Measurements from ENCODE around the gene COL24A1. TPM values are rescaled to one million over a fixed set of nuclear protein-coding genes. Genes with fewer than 3 reads are reported as not detected.
"Not testable (repeated sequence)": the region's sequence is repeated elsewhere in the genome, so short reads cannot be mapped to it uniquely, and the experiment has no call there.

COL24A1 gene
- total RNA-seq, 1 donor from 2014 or later, result not detected

- Mint-ChIP-seq H3K9me3 (no peaks in the 10 kb centered on the region), H3K27me3 (ENCODE audit: low read depth) (no peaks in the 10 kb centered on the region), H3K27ac (no peak overlapping the region), H3K4me1 (ENCODE audit: low read depth) (no peaks in the 10 kb centered on the region), H3K36me3 (ENCODE audit: low read depth) (no peaks in the 10 kb centered on the region), H3K4me3 (ENCODE audit: low read depth) (no peak overlapping the region)
- intact Hi-C loops (cut with micrococcal nuclease), result no loop called here
- DNase-seq (ENCODE audit: low spot score), result no peak
These were observed 291.4 kb downstream of the COL24A1 start for GRCh38 chr1:85865213-85865612.

DNA sequence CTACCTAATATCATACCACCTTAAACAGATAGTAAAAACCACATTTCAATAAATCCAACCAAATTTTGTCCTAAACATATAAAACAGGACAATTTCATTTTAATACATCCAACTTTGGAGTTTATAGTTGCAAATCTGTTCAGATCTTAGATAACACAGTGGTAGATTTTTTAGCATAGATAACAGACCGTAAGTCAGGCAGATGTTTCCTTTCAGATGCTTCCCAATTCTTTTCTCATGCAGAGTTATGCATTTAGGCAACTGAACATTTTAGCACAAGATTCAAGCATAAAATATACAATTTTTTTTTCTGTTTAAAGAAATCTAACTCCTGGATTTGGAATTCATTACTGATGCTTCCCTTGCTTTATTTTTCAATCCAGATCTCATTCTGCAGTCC lies 291.8 kb downstream of the COL24A1 start:
- DNase-seq (ENCODE audit: low spot score), result no peak
- H3K27me3 Mint-ChIP-seq (ENCODE audit: low read depth), result no peaks in the 10 kb centered on the region
- no peaks in the 10 kb centered on the region for H3K9me3 Mint-ChIP-seq
- no peak overlapping the region for H3K4me3 Mint-ChIP-seq (ENCODE audit: low read depth)
- no peaks in the 10 kb centered on the region for H3K4me1 Mint-ChIP-seq (ENCODE audit: low read depth)
- intact Hi-C loops (cut with micrococcal nuclease), result no loop called here
- H3K27ac Mint-ChIP-seq, result no peak overlapping the region
- H3K36me3 Mint-ChIP-seq (ENCODE audit: low read depth), result no peaks in the 10 kb centered on the region

GRCh38 chr1:85863639-85864038 lies 292.9 kb downstream of the COL24A1 start:
- H3K36me3 Mint-ChIP-seq (ENCODE audit: low read depth); H3K27me3 Mint-ChIP-seq (ENCODE audit: low read depth); DNase-seq (ENCODE audit: low spot score); H3K9me3 Mint-ChIP-seq; H3K27ac Mint-ChIP-seq; H3K4me3 Mint-ChIP-seq (ENCODE audit: low read depth); H3K4me1 Mint-ChIP-seq (ENCODE audit: low read depth); intact Hi-C loops (cut with micrococcal nuclease): not testable (repeated sequence)

GRCh38 chr1:85862456-85862855 lies 294.1 kb downstream of the COL24A1 start:
- Mint-ChIP-seq H3K4me1 (ENCODE audit: low read depth) (no peaks in the 10 kb centered on the region), H3K27ac (no peak overlapping the region), H3K36me3 (ENCODE audit: low read depth) (no peaks in the 10 kb centered on the region), H3K4me3 (ENCODE audit: low read depth) (no peak overlapping the region), H3K9me3 (no peaks in the 10 kb centered on the region), H3K27me3 (ENCODE audit: low read depth) (no peaks in the 10 kb centered on the region)
- no peak for DNase-seq (ENCODE audit: low spot score)
- intact Hi-C loops (cut with micrococcal nuclease), result no loop called here

DNA sequence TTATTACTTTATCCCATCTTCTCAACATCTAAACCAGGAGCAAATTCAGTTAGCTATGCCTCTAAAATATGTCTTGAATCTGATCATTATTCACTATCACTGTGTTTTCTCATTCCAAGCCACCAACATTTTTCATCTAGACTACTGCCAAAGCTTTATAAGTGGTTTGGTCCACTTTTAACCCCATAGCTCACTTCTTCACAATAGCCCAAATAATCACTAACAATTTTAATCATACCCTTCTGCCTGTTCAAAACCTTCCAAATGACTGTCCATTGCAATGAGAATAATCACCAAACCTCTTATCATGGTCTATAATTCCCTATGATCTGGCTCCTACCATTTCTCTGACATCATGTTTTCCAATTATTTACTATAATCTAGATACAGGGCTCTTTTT lies 298.6 kb downstream of the COL24A1 start:
- intact Hi-C loops (cut with micrococcal nuclease), result no loop called here
- no peak for DNase-seq (ENCODE audit: low spot score)
- H3K27me3 Mint-ChIP-seq (ENCODE audit: low read depth), result no peaks in the 10 kb centered on the region
- H3K27ac Mint-ChIP-seq, result no peak overlapping the region
- no peaks in the 10 kb centered on the region for H3K4me1 Mint-ChIP-seq (ENCODE audit: low read depth)
- H3K9me3 Mint-ChIP-seq, result no peaks in the 10 kb centered on the region
- no peaks in the 10 kb centered on the region for H3K36me3 Mint-ChIP-seq (ENCODE audit: low read depth)
- H3K4me3 Mint-ChIP-seq (ENCODE audit: low read depth), result no peak overlapping the region

GRCh38 chr1:85850238-85850637 lies 306.3 kb downstream of the COL24A1 start:
- intact Hi-C loops (cut with micrococcal nuclease), result no loop called here
- H3K4me1 Mint-ChIP-seq (ENCODE audit: low read depth), result no peaks in the 10 kb centered on the region

DNA sequence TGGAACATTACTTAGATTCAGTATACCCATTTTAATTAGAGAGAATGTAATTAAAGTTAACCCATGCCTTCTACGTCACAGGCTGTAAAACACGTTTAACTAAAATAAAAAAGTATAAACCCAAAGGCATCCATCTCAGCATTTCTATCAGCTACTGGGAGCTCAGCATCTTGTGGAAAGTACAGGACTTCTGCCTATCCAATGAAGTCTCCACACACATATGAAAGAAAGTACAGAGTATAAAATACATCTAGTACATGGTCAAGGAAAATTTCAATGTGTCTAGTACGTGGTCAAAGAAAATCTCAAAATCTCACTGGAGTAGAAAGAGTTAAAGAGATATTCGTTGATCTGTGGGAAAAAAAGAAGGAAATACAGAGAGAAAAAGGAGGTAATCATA lies 306.9 kb downstream of the COL24A1 start:
- no peaks in the 10 kb centered on the region for H3K4me1 Mint-ChIP-seq (ENCODE audit: low read depth)
- no peak for DNase-seq (ENCODE audit: low spot score)
- no peaks in the 10 kb centered on the region for H3K36me3 Mint-ChIP-seq (ENCODE audit: low read depth)
- no peak overlapping the region for H3K27ac Mint-ChIP-seq
- H3K27me3 Mint-ChIP-seq (ENCODE audit: low read depth), result no peaks in the 10 kb centered on the region
- H3K9me3 Mint-ChIP-seq, result no peaks in the 10 kb centered on the region
- intact Hi-C loops (cut with micrococcal nuclease), result no loop called here
- H3K4me3 Mint-ChIP-seq (ENCODE audit: low read depth), result no peak overlapping the region

More at GRCh38 chr1:85850238-85850637, 306.3 kb downstream of the COL24A1 start:
- no peak overlapping the region for H3K27ac Mint-ChIP-seq
- no peaks in the 10 kb centered on the region for H3K36me3 Mint-ChIP-seq (ENCODE audit: low read depth)
- H3K9me3 Mint-ChIP-seq, result no peaks in the 10 kb centered on the region
- no peak for DNase-seq (ENCODE audit: low spot score)
- H3K27me3 Mint-ChIP-seq (ENCODE audit: low read depth), result no peaks in the 10 kb centered on the region
- H3K4me3 Mint-ChIP-seq (ENCODE audit: low read depth), result no peak overlapping the region

- intact Hi-C loops (cut with micrococcal nuclease), result no loop called here
- H3K27ac Mint-ChIP-seq, result no peak overlapping the region
- H3K4me1 Mint-ChIP-seq (ENCODE audit: low read depth), result no peaks in the 10 kb centered on the region
- H3K27me3 Mint-ChIP-seq (ENCODE audit: low read depth), result no peaks in the 10 kb centered on the region
- H3K36me3 Mint-ChIP-seq (ENCODE audit: low read depth), result no peaks in the 10 kb centered on the region
- no peaks in the 10 kb centered on the region for H3K9me3 Mint-ChIP-seq
- no peak for DNase-seq (ENCODE audit: low spot score)
- no peak overlapping the region for H3K4me3 Mint-ChIP-seq (ENCODE audit: low read depth)
These were observed 309.2 kb downstream of the COL24A1 start for GRCh38 chr1:85847356-85847755.

DNA sequence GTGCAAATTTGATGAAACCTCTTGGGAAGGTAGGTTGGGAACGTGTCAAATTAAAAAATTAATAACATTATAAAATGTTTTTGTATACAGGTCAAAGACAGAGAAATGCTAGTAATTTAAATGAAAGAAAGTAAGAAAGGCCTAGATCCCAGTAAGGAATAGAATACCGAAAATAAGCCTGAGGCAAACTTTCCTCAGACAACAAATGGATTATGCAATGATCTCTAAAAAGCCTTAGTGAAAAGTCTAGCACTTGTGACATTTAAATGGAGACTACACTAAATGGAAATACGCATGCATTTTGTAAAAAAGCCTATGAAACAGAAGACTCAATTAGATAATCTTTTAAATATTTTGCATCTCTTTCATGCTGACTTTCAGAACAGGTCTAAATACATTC lies 309.9 kb downstream of the COL24A1 start:
- Mint-ChIP-seq H3K4me3 (ENCODE audit: low read depth) (no peak overlapping the region), H3K36me3 (ENCODE audit: low read depth) (no peaks in the 10 kb centered on the region), H3K27me3 (ENCODE audit: low read depth) (no peaks in the 10 kb centered on the region), H3K27ac (no peak overlapping the region), H3K4me1 (ENCODE audit: low read depth) (no peaks in the 10 kb centered on the region), H3K9me3 (no peaks in the 10 kb centered on the region)
- intact Hi-C loops (cut with micrococcal nuclease), result no loop called here
- no peak for DNase-seq (ENCODE audit: low spot score)

GRCh38 chr1:85839459-85839858 lies 317.1 kb downstream of the COL24A1 start:
- no peaks in the 10 kb centered on the region for H3K36me3 Mint-ChIP-seq (ENCODE audit: low read depth)
- H3K4me3 Mint-ChIP-seq (ENCODE audit: low read depth), result no peak overlapping the region
- intact Hi-C loops (cut with micrococcal nuclease), result no loop called here
- DNase-seq (ENCODE audit: low spot score), result no peak
- no peak overlapping the region for H3K27ac Mint-ChIP-seq
- no peaks in the 10 kb centered on the region for H3K27me3 Mint-ChIP-seq (ENCODE audit: low read depth)
- H3K9me3 Mint-ChIP-seq, result no peaks in the 10 kb centered on the region
- H3K4me1 Mint-ChIP-seq (ENCODE audit: low read depth), result no peaks in the 10 kb centered on the region

GRCh38 chr1:85838238-85838637 lies 318.3 kb downstream of the COL24A1 start:
- Mint-ChIP-seq H3K36me3 (ENCODE audit: low read depth) (no peaks in the 10 kb centered on the region), H3K4me1 (ENCODE audit: low read depth) (no peaks in the 10 kb centered on the region), H3K4me3 (ENCODE audit: low read depth) (no peak overlapping the region), H3K27ac (no peak overlapping the region), H3K9me3 (no peaks in the 10 kb centered on the region), H3K27me3 (ENCODE audit: low read depth) (no peaks in the 10 kb centered on the region)
- intact Hi-C loops (cut with micrococcal nuclease), result no loop called here
- no peak for DNase-seq (ENCODE audit: low spot score)

DNA sequence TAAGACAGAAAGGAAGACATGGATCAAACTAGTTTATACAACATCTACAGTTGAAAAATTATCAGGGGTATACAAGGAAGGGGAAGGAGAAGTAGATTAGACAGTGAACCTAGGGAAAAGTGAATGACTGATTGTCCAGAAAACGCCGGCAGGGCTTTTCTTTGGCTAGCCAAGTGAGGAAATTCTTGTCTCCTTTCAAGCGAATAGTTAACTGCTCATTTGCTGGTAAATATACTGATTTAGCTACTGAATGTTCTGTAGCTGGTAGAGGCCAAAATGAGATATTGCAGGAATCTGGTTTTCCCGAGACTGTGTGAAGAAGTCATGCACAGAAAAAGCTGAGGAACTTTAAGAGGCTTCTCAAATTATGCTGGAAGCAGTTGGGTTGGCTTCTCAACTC lies 319.8 kb downstream of the COL24A1 start:
- Mint-ChIP-seq H3K4me3 (ENCODE audit: low read depth) (no peak overlapping the region), H3K9me3 (peaks cover under 1% of the 10 kb centered on the region), H3K4me1 (ENCODE audit: low read depth) (no peaks in the 10 kb centered on the region), H3K27me3 (ENCODE audit: low read depth) (no peaks in the 10 kb centered on the region), H3K27ac (no peak overlapping the region), H3K36me3 (ENCODE audit: low read depth) (no peaks in the 10 kb centered on the region)
- DNase-seq (ENCODE audit: low spot score), result no peak
- intact Hi-C loops (cut with micrococcal nuclease), result no loop called here

DNA sequence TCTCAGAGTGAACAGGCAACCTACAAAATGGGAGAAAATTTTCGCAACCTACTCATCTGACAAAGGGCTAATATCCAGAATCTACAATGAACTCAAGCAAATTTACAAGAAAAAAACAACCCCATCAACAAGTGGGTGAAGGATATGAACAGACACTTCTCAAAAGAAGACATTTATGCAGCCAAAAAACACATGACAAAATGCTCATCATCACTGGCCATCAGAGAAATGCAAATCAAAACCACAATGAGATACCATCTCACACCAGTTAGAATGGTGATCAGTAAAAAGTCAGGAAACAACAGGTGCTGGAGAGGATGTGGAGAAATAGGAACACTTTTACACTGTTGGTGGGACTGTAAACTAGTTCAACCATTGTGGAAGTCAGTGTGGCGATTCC lies 323.4 kb downstream of the COL24A1 start:
- DNase-seq (ENCODE audit: low spot score); H3K4me3 Mint-ChIP-seq (ENCODE audit: low read depth); H3K36me3 Mint-ChIP-seq (ENCODE audit: low read depth); H3K27me3 Mint-ChIP-seq (ENCODE audit: low read depth); H3K4me1 Mint-ChIP-seq (ENCODE audit: low read depth); H3K9me3 Mint-ChIP-seq; intact Hi-C loops (cut with micrococcal nuclease); H3K27ac Mint-ChIP-seq: not testable (repeated sequence)

- intact Hi-C loops (cut with micrococcal nuclease), result no loop called here
- H3K27me3 Mint-ChIP-seq (ENCODE audit: low read depth), result no peaks in the 10 kb centered on the region
- peaks cover 5% of the 10 kb centered on the region for H3K9me3 Mint-ChIP-seq
These were observed 325.7 kb downstream of the COL24A1 start for GRCh38 chr1:85830837-85831236.

More at GRCh38 chr1:85830837-85831236, 325.7 kb downstream of the COL24A1 start:
- no peak overlapping the region for H3K4me3 Mint-ChIP-seq (ENCODE audit: low read depth)
- no peak for DNase-seq (ENCODE audit: low spot score)
- no peaks in the 10 kb centered on the region for H3K36me3 Mint-ChIP-seq (ENCODE audit: low read depth)
- H3K4me1 Mint-ChIP-seq (ENCODE audit: low read depth), result no peaks in the 10 kb centered on the region
- no peak overlapping the region for H3K27ac Mint-ChIP-seq

Measured in activated T-helper 2 cell treated with anti-CD3 and anti-CD28 coated beads, Interferon-gamma antibody, Interleukin-2, Interleukin-4, amounts not matched to agents 10 μg/mL and 5 μg/mL and 100 μg/mL, durations not matched to agents 14 hours and 24 hours and 36 hours (primary cell).